DOHH2 (cell line): ENCODE measurements around the gene NPLOC4.

Experiments used
- H3F3A ChIP-seq: fragments of 200-600 bp; sonication (generic), shearing (Covaris generic); 2 replicates; pipeline ENCODE4 v1.6.0; 2016; ENCODE audit warnings: antibody characterized with exemption, mild to moderate bottlenecking; ENCODE audit not compliant: control insufficient read depth, insufficient read depth
- H3K27ac ChIP-seq: fragments of 200-600 bp; sonication (generic); 2 replicates; pipeline ENCODE4 v1.5.1; 2014; ENCODE audit warnings: low read depth, mild to moderate bottlenecking, low read length, moderate library complexity
- H3K27me3 ChIP-seq: fragments of 200-600 bp; sonication (generic); 2 replicates; pipeline ENCODE4 v1.6.1; 2014; ENCODE audit warnings: mild to moderate bottlenecking, low read length, mixed read lengths; ENCODE audit not compliant: control insufficient read depth
- H3K36me3 ChIP-seq: fragments of 200-600 bp; sonication (generic); 2 replicates; pipeline ENCODE4 v1.6.1; 2014; ENCODE audit warnings: mild to moderate bottlenecking, low read length, moderate library complexity, mixed read lengths; ENCODE audit not compliant: control insufficient read depth
- H3K4me1 ChIP-seq: fragments of 200-600 bp; sonication (generic); 2 replicates; pipeline ENCODE4 v1.6.1; 2014; ENCODE audit warnings: mild to moderate bottlenecking, low read length, mixed read lengths; ENCODE audit not compliant: control insufficient read depth
- H3K4me2 ChIP-seq: fragments of 200-600 bp; sonication (generic); 2 replicates; pipeline ENCODE4 v1.6.0; 2014; ENCODE audit warnings: mild to moderate bottlenecking, low read length, moderate library complexity
- H3K4me3 ChIP-seq: fragments of 200-600 bp; sonication (generic); 2 replicates; pipeline ENCODE4 v1.5.1; 2014; ENCODE audit warnings: mild to moderate bottlenecking, low read length, mixed read lengths
- H3K79me2 ChIP-seq: fragments of 200-600 bp; sonication (generic); 2 replicates; pipeline ENCODE4 v1.6.1; 2014; ENCODE audit warnings: mild to moderate bottlenecking, low read length, mixed read lengths; ENCODE audit not compliant: control insufficient read depth
- H3K9me2 ChIP-seq: fragments of 200-600 bp; sonication (generic); replicated peaks from 2 replicates; pipeline ENCODE4 v1.6.1; 2014; ENCODE audit warnings: mild to moderate bottlenecking, low read length, mixed read lengths; ENCODE audit not compliant: control insufficient read depth
- H3K9me3 ChIP-seq: fragments of 200-600 bp; sonication (generic); 2 replicates; pipeline ENCODE4 v1.6.1; 2014; ENCODE audit warnings: antibody characterized with exemption, low read length, mixed read lengths; ENCODE audit not compliant: control insufficient read depth, insufficient read depth
- H4K20me1 ChIP-seq: fragments of 200-600 bp; sonication (generic); 2 replicates; pipeline ENCODE4 v1.6.0; 2014; ENCODE audit warnings: low read depth, mild to moderate bottlenecking, antibody characterized with exemption, low read length, moderate library complexity; ENCODE audit not compliant: control insufficient read depth, insufficient read depth
- CTCF ChIP-seq: fragments of 200-600 bp; sonication (generic); IDR thresholded peaks from one replicate; pipeline ENCODE4 v1.5.1; 2014; ENCODE audit warnings: antibody characterized with exemption, mild to moderate bottlenecking, low read depth, low read length; ENCODE audit not compliant: poor library complexity, severe bottlenecking
- EZH2phosphoT487 ChIP-seq: fragments of 200-600 bp; sonication (generic); IDR thresholded peaks from 2 replicates; pipeline ENCODE4 v1.6.1; 2017; ENCODE audit warnings: borderline replicate concordance, mild to moderate bottlenecking, antibody characterized with exemption, low read length, moderate library complexity, mixed read lengths

The NPLOC4 gene

GRCh38 chr17:81566461-81567126 lies 70.3 kb downstream of the NPLOC4 start:
- Histone ChIP-seq H3K79me2 (no peaks in the 10 kb centered on the region), H3K4me1 (peaks cover 3% of the 10 kb centered on the region), H3K36me3 (peaks cover 90% of the 10 kb centered on the region), H3K9me2 (no peaks in the 10 kb centered on the region), H3K4me3 (no peak overlapping the region), H4K20me1 (no peaks in the 10 kb centered on the region), H3K27ac (no peak overlapping the region), H3K27me3 (no peaks in the 10 kb centered on the region), H3K4me2 (no peak overlapping the region), H3F3A (no peaks in the 10 kb centered on the region), H3K9me3 (no peaks in the 10 kb centered on the region)
- TF ChIP-seq CTCF = no peak
- no peak for TF ChIP-seq EZH2phosphoT487

- peaks cover 81% of the 10 kb centered on the region for H3K36me3 ChIP-seq
- TF ChIP-seq EZH2phosphoT487 (no peak), CTCF (no peak)
- H3K4me2 ChIP-seq = no peak overlapping the region
- peaks cover 12% of the 10 kb centered on the region for H3K4me1 ChIP-seq
- H3K4me3 ChIP-seq = no peak overlapping the region
- peaks cover 5% of the 10 kb centered on the region for H3F3A ChIP-seq
- no peaks in the 10 kb centered on the region for H3K9me3 ChIP-seq
- H3K9me2 ChIP-seq = no peaks in the 10 kb centered on the region
- H3K79me2 ChIP-seq = no peaks in the 10 kb centered on the region
- H4K20me1 ChIP-seq = no peaks in the 10 kb centered on the region
- no peak overlapping the region for H3K27ac ChIP-seq
- no peaks in the 10 kb centered on the region for H3K27me3 ChIP-seq
Measured at GRCh38 chr17:81565231-81565630, 71.7 kb downstream of the NPLOC4 start.

GRCh38 chr17:81564778-81565177 lies 72.1 kb downstream of the NPLOC4 start:
- peaks cover 5% of the 10 kb centered on the region for H3F3A ChIP-seq
- no peaks in the 10 kb centered on the region for H3K9me3 ChIP-seq
- H3K79me2 ChIP-seq = no peaks in the 10 kb centered on the region
- H3K9me2 ChIP-seq = no peaks in the 10 kb centered on the region
- H3K27ac ChIP-seq = no peak overlapping the region
- H3K36me3 ChIP-seq = peaks cover 77% of the 10 kb centered on the region
- H3K4me3 ChIP-seq = no peak overlapping the region
- H4K20me1 ChIP-seq = no peaks in the 10 kb centered on the region
- no peak overlapping the region for H3K4me2 ChIP-seq
- no peaks in the 10 kb centered on the region for H3K27me3 ChIP-seq
- H3K4me1 ChIP-seq = peaks cover 12% of the 10 kb centered on the region
- no peak for TF ChIP-seq EZH2phosphoT487
- TF ChIP-seq CTCF = no peak
